HG03095 (cell line): ENCODE data around the gene SPON1.
A peak's percentile ranks its signal among the peaks of the same experiment; 100 is the strongest.
"Not testable (repeated sequence)": the region's sequence is repeated elsewhere in the genome, so short reads cannot be mapped to it uniquely, and the experiment has no call there.

Source experiments
- ATAC-seq: cut with Tn5 transposase; IDR thresholded peaks from one replicate; pipeline ENCODE4 v1.9.1; 2021; ENCODE audit warnings: moderate library complexity; ENCODE audit not compliant: unreplicated experiment

The SPON1 gene

GRCh38 chr11:14259878-14260277 lies 297.4 kb downstream of the SPON1 start:
- ATAC-seq = no peak

GRCh38 chr11:14261066-14261465 lies 298.5 kb downstream of the SPON1 start:
- no peak for ATAC-seq

GRCh38 chr11:14262271-14262846 lies 299.8 kb downstream of the SPON1 start:
- ATAC-seq = no peak

GRCh38 chr11:14264966-14265365 lies 302.4 kb downstream of the SPON1 start:
- ATAC-seq = no peak

GRCh38 chr11:14266622-14267021 lies 304.1 kb downstream of the SPON1 start:
- ATAC-seq = no peak

- no peak for ATAC-seq
Measured at GRCh38 chr11:14267861-14268635, 305.5 kb downstream of the SPON1 start.

- ATAC-seq = no peak
Measured at GRCh38 chr11:14269692-14270573, 307.4 kb downstream of the SPON1 start.

- ATAC-seq = peak; percentile 59
Measured at GRCh38 chr11:14270690-14271542, 308.4 kb downstream of the SPON1 start.

- no peak for ATAC-seq
Measured at GRCh38 chr11:14273895-14274294, 311.4 kb downstream of the SPON1 start.

- ATAC-seq = no peak
Measured at GRCh38 chr11:14275076-14275475, 312.6 kb downstream of the SPON1 start.

GRCh38 chr11:14278869-14279268 lies 316.3 kb downstream of the SPON1 start:
- ATAC-seq = not testable (repeated sequence)

- ATAC-seq = no peak
Measured at GRCh38 chr11:14288189-14288935, 325.8 kb downstream of the SPON1 start.

GRCh38 chr11:14290422-14290821 lies 327.9 kb downstream of the SPON1 start:
- no peak for ATAC-seq

- no peak for ATAC-seq
Measured at GRCh38 chr11:14299921-14300320, 337.4 kb downstream of the SPON1 start.

- no peak for ATAC-seq
Measured at GRCh38 chr11:14300661-14301304, 338.3 kb downstream of the SPON1 start.

- no peak for ATAC-seq
Measured at GRCh38 chr11:14304601-14305000, 342.1 kb downstream of the SPON1 start.

GRCh38 chr11:14305649-14306048 lies 343.1 kb downstream of the SPON1 start:
- no peak for ATAC-seq

GRCh38 chr11:14306481-14306880 lies 344.0 kb downstream of the SPON1 start:
- no peak for ATAC-seq

GRCh38 chr11:14308114-14308896 lies 345.8 kb downstream of the SPON1 start:
- no peak for ATAC-seq
